NCI-H526 (cell line): ENCODE data around the gene CALN1.

ENCODE experiments used
- DNase-seq, 2 experiments: peaks; one replicate each; lab custom pipeline; 2025; lab: John Stamatoyannopoulos, UW

The CALN1 gene

GRCh38 chr7:72325561-72325960, 86.6 kb downstream of the CALN1 start:
- no peak for DNase-seq

- DNase-seq, result no peak
Measured at GRCh38 chr7:72321637-72322036, 90.5 kb downstream of the CALN1 start.

- DNase-seq, result no peak
Measured at GRCh38 chr7:72321081-72321480, 91.1 kb downstream of the CALN1 start.

GRCh38 chr7:72317341-72317740, 94.8 kb downstream of the CALN1 start:
- no peak for DNase-seq

GRCh38 chr7:72316148-72316547, 96.0 kb downstream of the CALN1 start:
- no peak for DNase-seq

- DNase-seq, result no peak
Measured at GRCh38 chr7:72313906-72314305, 98.2 kb downstream of the CALN1 start.

GRCh38 chr7:72310301-72310700, 101.8 kb downstream of the CALN1 start:
- no peak for DNase-seq

- no peak for DNase-seq
Measured at GRCh38 chr7:72309476-72309875, 102.7 kb downstream of the CALN1 start.

- no peak for DNase-seq
Measured at GRCh38 chr7:72308986-72309385, 103.2 kb downstream of the CALN1 start.

GRCh38 chr7:72307566-72307965, 104.6 kb downstream of the CALN1 start:
- DNase-seq, result no peak

- no peak for DNase-seq
Measured at GRCh38 chr7:72298912-72299311, 113.2 kb downstream of the CALN1 start.

- DNase-seq, result no peak
Measured at GRCh38 chr7:72298091-72298490, 114.0 kb downstream of the CALN1 start.

- DNase-seq, result no peak
Measured at GRCh38 chr7:72297636-72298035, 114.5 kb downstream of the CALN1 start.

GRCh38 chr7:72292794-72293193, 119.3 kb downstream of the CALN1 start:
- DNase-seq, result no peak

- DNase-seq, result no peak
Measured at GRCh38 chr7:72292118-72292517, 120.0 kb downstream of the CALN1 start.

- no peak for DNase-seq
Measured at GRCh38 chr7:72286519-72286918, 125.6 kb downstream of the CALN1 start.

GRCh38 chr7:72283309-72283708, 128.8 kb downstream of the CALN1 start:
- no peak for DNase-seq

GRCh38 chr7:72281308-72281707, 130.8 kb downstream of the CALN1 start:
- DNase-seq, result no peak

- no peak for DNase-seq
Measured at GRCh38 chr7:72279203-72279602, 132.9 kb downstream of the CALN1 start.

GRCh38 chr7:72278550-72278949, 133.6 kb downstream of the CALN1 start:
- DNase-seq, result no peak

GRCh38 chr7:72275382-72276070, 136.6 kb downstream of the CALN1 start:
- no peak for DNase-seq

- no peak for DNase-seq
Measured at GRCh38 chr7:72272479-72272878, 139.7 kb downstream of the CALN1 start.

- no peak for DNase-seq
Measured at GRCh38 chr7:72268796-72269195, 143.3 kb downstream of the CALN1 start.

- no peak for DNase-seq
Measured at GRCh38 chr7:72268090-72268489, 144.0 kb downstream of the CALN1 start.
